H9 (cell line): ENCODE data around the gene NPC1L1. TPM values are rescaled to one million over a fixed set of nuclear protein-coding genes. Genes with fewer than 3 reads are reported as not detected.

Experiments used
- DNase-seq: peaks from one replicate; pipeline ENCODE4 v3.0.0-alpha.2; 2017
- H2AFZ ChIP-seq: one replicate; pipeline ENCODE4 v1.6.1; 2013; ENCODE audit warnings: mild to moderate bottlenecking, low read length, control low read depth, moderate library complexity
- H2AK5ac ChIP-seq: 2 replicates; pipeline ENCODE4 v1.6.1; 2013; ENCODE audit warnings: low read length, control low read depth, mixed read lengths; ENCODE audit not compliant: insufficient read length
- H2BK120ac ChIP-seq: one replicate; pipeline ENCODE4 v1.6.1; 2013; ENCODE audit warnings: low read depth, mild to moderate bottlenecking, low read length, control low read depth, inconsistent platforms; ENCODE audit not compliant: poor library complexity, severe bottlenecking
- H2BK12ac ChIP-seq: 2 replicates; pipeline ENCODE4 v1.6.1; 2013; ENCODE audit warnings: low read length, control low read depth, mixed read lengths, low read depth; ENCODE audit not compliant: insufficient read length
- H2BK15ac ChIP-seq: 2 replicates; pipeline ENCODE4 v1.6.1; 2013; ENCODE audit warnings: low read depth, low read length, control low read depth
- H2BK20ac ChIP-seq: one replicate; pipeline ENCODE4 v1.6.1; 2013; ENCODE audit warnings: low read depth, mild to moderate bottlenecking, low read length, control low read depth, inconsistent platforms; ENCODE audit not compliant: poor library complexity, severe bottlenecking
- H2BK5ac ChIP-seq: 2 replicates; pipeline ENCODE4 v1.6.1; 2013; ENCODE audit warnings: low read length, control low read depth, mixed read lengths; ENCODE audit not compliant: insufficient read length
- H3K14ac ChIP-seq: 2 replicates; pipeline ENCODE4 v1.6.1; 2013; ENCODE audit warnings: low read length, control low read depth; ENCODE audit not compliant: insufficient read depth
- H3K18ac ChIP-seq: 2 replicates; pipeline ENCODE4 v1.6.1; 2013; ENCODE audit warnings: low read depth, mild to moderate bottlenecking, mixed read lengths, low read length, control low read depth; ENCODE audit not compliant: insufficient read length
- H3K23ac ChIP-seq: 2 replicates; pipeline ENCODE4 v1.6.1; 2013; ENCODE audit warnings: low read length, control low read depth, mixed read lengths, low read depth; ENCODE audit not compliant: insufficient read length
- H3K23me2 ChIP-seq: 2 replicates; pipeline ENCODE4 v1.6.1; 2013; ENCODE audit warnings: low read depth, mild to moderate bottlenecking, mixed read lengths, low read length, control low read depth; ENCODE audit not compliant: insufficient read length, poor library complexity, severe bottlenecking
- H3K27ac ChIP-seq: 2 replicates; pipeline ENCODE4 v1.5.1; 2013; ENCODE audit warnings: low read length, control low read depth, mixed read lengths, low read depth; ENCODE audit not compliant: insufficient read length
- H3K27me3 ChIP-seq: 2 replicates; pipeline ENCODE4 v1.6.1; 2013; ENCODE audit warnings: low read length, control low read depth, inconsistent platforms; ENCODE audit not compliant: insufficient read depth
- H3K4ac ChIP-seq: 2 replicates; pipeline ENCODE4 v1.6.1; 2013; ENCODE audit warnings: low read depth, mild to moderate bottlenecking, control low read depth, inconsistent platforms, low read length, moderate library complexity
- H3K4me1 ChIP-seq: 2 replicates; pipeline ENCODE4 v1.6.1; 2013; ENCODE audit warnings: low read length, control low read depth, inconsistent platforms; ENCODE audit not compliant: insufficient read depth
- H3K4me2 ChIP-seq: 2 replicates; pipeline ENCODE4 v1.6.1; 2013; ENCODE audit warnings: low read length, control low read depth, mixed read lengths; ENCODE audit not compliant: insufficient read length, insufficient read depth
- H3K56ac ChIP-seq: 2 replicates; pipeline ENCODE4 v1.6.1; 2013; ENCODE audit warnings: low read depth, mild to moderate bottlenecking, mixed read lengths, low read length, control low read depth; ENCODE audit not compliant: insufficient read length
- H3K79me1 ChIP-seq: 2 replicates; pipeline ENCODE4 v1.6.1; 2013; ENCODE audit warnings: low read depth, mild to moderate bottlenecking, moderate library complexity, low read length, control low read depth, inconsistent platforms; ENCODE audit not compliant: insufficient read depth, poor library complexity, severe bottlenecking
- H3K79me2 ChIP-seq: 2 replicates; pipeline ENCODE4 v1.6.1; 2013; ENCODE audit warnings: low read length, control low read depth, inconsistent platforms; ENCODE audit not compliant: insufficient read depth
- H3K9ac ChIP-seq: 2 replicates; pipeline ENCODE4 v1.6.1; 2013; ENCODE audit warnings: low read length, control low read depth, mixed read lengths; ENCODE audit not compliant: insufficient read length; ENCODE audit errors: extremely low read depth
- H3K9me3 ChIP-seq: one replicate; pipeline ENCODE4 v1.6.1; 2013; ENCODE audit warnings: low read depth, low read length, inconsistent platforms; ENCODE audit not compliant: control insufficient read depth
- H3T11ph ChIP-seq: one replicate; pipeline ENCODE4 v1.6.1; 2013; ENCODE audit warnings: mild to moderate bottlenecking, low read length, control low read depth, inconsistent platforms
- H4K20me1 ChIP-seq: one replicate; pipeline ENCODE4 v1.6.1; 2013; ENCODE audit not compliant: control insufficient read depth, insufficient read length, insufficient read depth
- H4K5ac ChIP-seq: 2 replicates; pipeline ENCODE4 v1.6.1; 2013; ENCODE audit warnings: low read depth, mild to moderate bottlenecking, mixed read lengths, low read length, control low read depth; ENCODE audit not compliant: insufficient read length
- H4K8ac ChIP-seq: replicated peaks from 2 replicates; pipeline ENCODE4 v1.6.1; 2013; ENCODE audit warnings: low read length, control low read depth, mixed read lengths, low read depth; ENCODE audit not compliant: insufficient read length
- H4K91ac ChIP-seq: 2 replicates; pipeline ENCODE4 v1.6.1; 2013; ENCODE audit warnings: low read depth, mild to moderate bottlenecking, moderate library complexity, mixed read lengths, low read length, control low read depth; ENCODE audit not compliant: insufficient read length
- H3K27ac Mint-ChIP-seq, 3 experiments: 2 replicates in 2 of 3; 3 replicates in 1 of 3; pipeline ENCODE4 v1.8.0; 2020 to 2021; ENCODE audit warnings: mixed read lengths in 3 of 3, mild to moderate bottlenecking in 1 of 3, moderate library complexity in 1 of 3
- H3K27me3 Mint-ChIP-seq: 2 replicates; pipeline ENCODE4 v1.8.0; 2021; ENCODE audit warnings: low read depth, mild to moderate bottlenecking, moderate library complexity, mixed read lengths
- H3K36me3 Mint-ChIP-seq, 3 experiments: 2 replicates in 2 of 3; 3 replicates in 1 of 3; pipeline ENCODE4 v1.8.0; 2020 to 2021; ENCODE audit warnings: low read depth in 3 of 3, mixed read lengths in 3 of 3; ENCODE audit not compliant: insufficient read depth in 1 of 3
- H3K4me1 Mint-ChIP-seq, 2 experiments: 2 replicates each; pipeline ENCODE4 v1.8.0; 2020; ENCODE audit warnings: mixed read lengths in 2 of 2
- H3K4me3 Mint-ChIP-seq, 2 experiments: 2 replicates in 1 of 2; 3 replicates in 1 of 2; pipeline ENCODE4 v1.8.0; 2020 to 2021; ENCODE audit warnings: mild to moderate bottlenecking in 2 of 2, mixed read lengths in 2 of 2, moderate library complexity in 1 of 2
- H3K9me3 Mint-ChIP-seq, 2 experiments: 2 replicates in 1 of 2; 3 replicates in 1 of 2; pipeline ENCODE4 v1.8.0; 2020; ENCODE audit warnings: mild to moderate bottlenecking in 2 of 2, mixed read lengths in 2 of 2, moderate library complexity in 1 of 2
- CTCF ChIP-seq: fragments of 200-600 bp; sonication (generic); conservative IDR thresholded peaks from 3 replicates; pipeline ENCODE4 v1.8.0; 2021; ENCODE audit warnings: antibody characterized with exemption, mild to moderate bottlenecking
- WGBS: extraction: QIAGEN DNeasy Blood & Tissue Kit; methylation state at CpG from one replicate; pipeline ENCODE4 v1.1.7; 2013; ENCODE audit warnings: missing lambda C conversion rate, low lambda C conversion rate, mixed read lengths; ENCODE audit not compliant: insufficient read length; ENCODE audit errors: extremely low coverage; 5-methylcytosine and 5-hydroxymethylcytosine counted together
- total RNA-seq: library from RNA; stranded (reverse); gene quantifications from 2 replicates; pipeline ENCODE4 v1.2.1, GENCODE V29; 2021

The NPC1L1 gene
- total RNA-seq, 1 experiment from 2014 or later = 0.11 TPM

GRCh38 chr7:44568771-44569560 is 27.8 kb upstream of the NPC1L1 start:
- Histone ChIP-seq H3K23me2 (peaks cover 3% of the 10 kb centered on the region), H3K56ac (no peak overlapping the region), H2BK5ac (no peak overlapping the region), H3K4ac (no peak overlapping the region), H3K14ac (no peak overlapping the region), H4K91ac (no peak overlapping the region), H4K20me1 (no peaks in the 10 kb centered on the region), H3K79me2 (peaks cover 11% of the 10 kb centered on the region; the same call in 1 of the 2 replicates), H2AK5ac (no peak overlapping the region), H3K9ac (no peak overlapping the region), H3K23ac (no peak overlapping the region), H4K8ac (no peak overlapping the region), H3K27me3 (no peaks in the 10 kb centered on the region), H2BK15ac (no peak overlapping the region), H3K9me3 (no peaks in the 10 kb centered on the region), H3K4me2 (no peak overlapping the region), H3K27ac (no peak overlapping the region), H3K4me1 (no peaks in the 10 kb centered on the region), H2BK120ac (no peak overlapping the region), H3K18ac (no peak overlapping the region), H4K5ac (no peak overlapping the region), H2BK20ac (no peak overlapping the region), H3T11ph (no peak overlapping the region), H3K79me1 (no peaks in the 10 kb centered on the region), H2AFZ (no peak overlapping the region), H2BK12ac (no peak overlapping the region)
- Mint-ChIP-seq H3K9me3 (no peaks in the 10 kb centered on the region; a peak in 1 of 5 replicates), H3K27me3 (no peaks in the 10 kb centered on the region; the same call in 1 of the 2 replicates), H3K4me3 (no peak overlapping the region; a peak in 1 of 5 replicates), H3K36me3 (peaks cover 74 to 93% (median 83%) of the 10 kb centered on the region in 3 experiments), H3K27ac (peak overlapping the region in 1 of 3 experiments; percentile 76; a peak in 2 of 7 replicates), H3K4me1 (peaks cover 7 to 9% of the 10 kb centered on the region in 2 experiments; a peak in 3 of 4 replicates)
- no CpG with 5 or more reads among the region's 17 CpGs for WGBS
- DNase-seq = no peak
- no peak for TF ChIP-seq CTCF
